PC-3 (cell line): ENCODE results near the gene MAP2K2.

Experiments used
- CTCF ChIP-seq: fragments of 300-600 bp; sonication (generic); conservative IDR thresholded peaks from 2 replicates; pipeline ENCODE4 v1.5.1; 2017; ENCODE audit warnings: antibody characterized with exemption, low read depth, mild to moderate bottlenecking, low read length
- EZH2phosphoT487 ChIP-seq: fragments of 300-600 bp; sonication (generic); IDR thresholded peaks from 2 replicates; pipeline ENCODE4 v1.6.1; 2018; ENCODE audit warnings: mild to moderate bottlenecking, antibody characterized with exemption, low read length, borderline replicate concordance

- TF ChIP-seq CTCF (no peak), EZH2phosphoT487 (no peak)
These were observed 43.4 kb downstream of the MAP2K2 start for GRCh38 chr19:4080473-4080872.
